Lung microvascular endothelial cell (primary cell): ENCODE data around the gene ANKRD33B. TPM values are rescaled to one million over a fixed set of nuclear protein-coding genes. Genes with fewer than 3 reads are reported as not detected.

ENCODE experiments used
- DNase-seq, 2 donors: peaks; one replicate each; pipeline versions ENCODE4 v3.0.0 to v3.0.0-alpha.2; 2010; ENCODE audit warnings: low read depth in 2 of 2
- total RNA-seq: library from RNA; depleted of rRNA; stranded (reverse); fragments of >200 nt; gene quantifications from 2 replicates; pipeline ENCODE4 v1.2.1, GENCODE V29; 2014

ANKRD33B gene
- total RNA-seq, 1 donor from 2014 or later = 1.4 TPM

DNA sequence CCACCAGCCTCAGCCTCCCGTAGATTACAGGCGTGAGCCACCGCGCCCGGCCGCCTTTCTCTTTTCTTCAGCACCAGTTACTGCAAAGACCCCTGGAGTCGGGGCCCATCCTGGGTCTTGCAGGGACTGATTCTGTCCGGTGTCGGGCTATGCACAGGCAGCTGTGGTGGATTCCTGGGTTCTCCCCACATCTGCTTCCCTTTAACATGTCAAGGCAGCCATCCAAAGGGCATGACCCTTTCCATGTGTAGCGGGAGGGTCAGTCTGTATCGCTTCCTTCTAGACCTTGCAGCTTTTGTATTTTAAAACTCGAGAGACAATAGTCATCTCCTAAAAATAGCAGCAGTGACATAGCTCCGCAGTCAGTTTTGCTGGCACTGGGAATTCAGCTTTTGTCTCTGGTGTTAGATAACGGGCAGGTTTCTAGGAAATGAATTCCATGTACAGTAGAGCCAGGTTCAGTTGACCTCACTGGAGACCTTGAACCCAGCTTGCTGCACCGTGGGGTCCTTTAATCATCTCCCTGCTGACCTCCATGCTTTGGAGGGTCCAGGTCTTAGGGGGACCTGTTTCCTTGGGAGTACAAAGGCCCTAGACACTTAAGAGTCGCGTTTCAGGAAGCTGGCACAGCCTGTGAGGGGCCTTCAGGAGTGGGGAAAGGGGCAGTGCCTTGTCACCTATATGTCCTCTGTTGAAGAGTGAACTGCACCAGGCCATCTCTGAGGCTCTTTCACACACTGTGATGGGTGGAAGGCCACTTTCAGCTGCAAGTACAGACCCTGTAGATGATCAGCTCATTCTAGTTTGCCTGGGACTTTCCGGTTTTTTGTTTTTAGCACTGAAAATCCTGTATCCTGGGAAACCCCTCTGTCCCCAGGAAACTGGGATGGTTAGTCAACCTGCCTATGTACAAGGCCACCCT, 13.8 kb downstream of the ANKRD33B start:
- peak; percentile 87 to 95 for DNase-seq

DNA sequence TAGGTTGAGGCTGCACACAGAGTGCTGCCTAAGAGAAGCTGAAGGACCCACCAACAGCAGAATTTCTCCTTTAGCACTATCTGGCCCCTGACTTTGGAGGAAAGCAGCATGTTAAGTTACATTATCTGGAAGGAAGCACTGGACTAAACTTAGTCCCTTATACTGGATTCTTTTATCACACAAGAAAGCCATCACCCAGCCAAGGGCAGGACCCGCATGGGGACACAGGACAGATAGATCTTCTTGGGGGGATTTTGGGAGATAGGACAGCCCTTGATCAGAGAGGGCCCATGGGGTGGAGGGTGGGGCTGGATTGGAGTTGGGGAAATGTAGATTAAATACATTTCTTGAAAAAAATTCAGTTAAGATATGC, 14.4 kb downstream of the ANKRD33B start:
- DNase-seq = no peak

DNA sequence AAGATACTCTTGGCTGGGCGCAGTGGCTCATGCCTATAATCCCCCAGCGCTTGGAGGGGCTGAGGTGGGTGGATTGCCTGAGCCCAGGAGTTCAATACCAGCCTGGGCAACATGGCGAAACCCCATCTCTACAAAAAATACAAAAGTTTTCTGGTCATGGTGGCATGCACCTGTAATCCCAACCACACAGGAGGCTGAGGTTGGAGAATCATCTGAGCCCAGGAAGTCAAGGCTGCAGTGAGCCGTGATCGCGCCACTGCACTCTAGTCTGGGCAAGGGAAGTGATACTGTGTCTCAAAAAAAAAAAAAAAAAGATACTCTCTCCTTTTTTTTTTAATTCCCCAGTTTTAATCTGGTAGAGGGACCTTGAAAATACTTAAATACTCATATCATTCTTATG, 15.0 kb downstream of the ANKRD33B start:
- DNase-seq = no peak

DNA sequence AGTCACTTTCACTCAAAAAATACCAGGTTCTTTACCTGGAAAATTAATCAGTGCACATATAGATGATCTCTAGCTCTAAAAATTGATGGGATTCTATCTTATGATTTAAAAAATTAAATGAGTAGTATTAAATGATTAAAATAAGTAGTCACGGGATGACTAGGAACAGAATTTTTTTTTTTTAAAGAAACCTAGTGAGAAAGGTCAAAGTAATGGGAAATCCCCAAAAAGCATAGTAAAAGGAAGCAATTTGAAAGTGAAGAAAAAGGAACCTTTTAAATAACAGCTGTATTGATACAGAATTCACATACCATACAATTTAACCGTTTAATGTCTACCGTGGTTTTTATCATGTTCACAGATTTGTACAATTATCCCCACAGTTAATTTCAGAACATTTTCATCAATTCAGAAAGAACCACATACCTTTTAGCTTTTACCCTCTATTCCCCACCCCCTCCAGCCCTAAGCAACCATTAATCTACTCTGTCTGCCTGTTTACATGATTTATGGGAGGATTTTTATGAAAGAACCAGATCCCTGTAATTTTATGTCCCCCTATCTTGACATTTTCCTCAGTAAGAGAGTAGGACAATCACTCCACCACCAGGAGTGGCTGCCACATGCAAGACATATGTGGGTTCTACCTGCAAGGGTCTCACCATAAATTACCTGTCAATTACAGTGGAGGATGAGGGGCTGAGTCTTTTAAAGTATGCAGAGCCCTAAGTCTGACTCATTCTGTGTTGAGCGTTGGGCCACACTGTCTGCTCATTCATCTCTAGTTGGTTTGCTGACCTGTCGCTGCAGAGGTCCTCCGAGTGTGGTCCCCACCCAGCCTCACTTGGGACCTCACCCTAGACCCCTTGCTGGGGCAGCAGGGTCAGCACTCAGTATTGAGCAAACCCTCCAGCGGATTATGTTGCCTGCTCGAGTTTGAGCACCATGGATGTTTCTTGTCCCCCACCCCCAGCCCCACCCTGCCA, 16.0 kb downstream of the ANKRD33B start:
- DNase-seq = no peak

DNA sequence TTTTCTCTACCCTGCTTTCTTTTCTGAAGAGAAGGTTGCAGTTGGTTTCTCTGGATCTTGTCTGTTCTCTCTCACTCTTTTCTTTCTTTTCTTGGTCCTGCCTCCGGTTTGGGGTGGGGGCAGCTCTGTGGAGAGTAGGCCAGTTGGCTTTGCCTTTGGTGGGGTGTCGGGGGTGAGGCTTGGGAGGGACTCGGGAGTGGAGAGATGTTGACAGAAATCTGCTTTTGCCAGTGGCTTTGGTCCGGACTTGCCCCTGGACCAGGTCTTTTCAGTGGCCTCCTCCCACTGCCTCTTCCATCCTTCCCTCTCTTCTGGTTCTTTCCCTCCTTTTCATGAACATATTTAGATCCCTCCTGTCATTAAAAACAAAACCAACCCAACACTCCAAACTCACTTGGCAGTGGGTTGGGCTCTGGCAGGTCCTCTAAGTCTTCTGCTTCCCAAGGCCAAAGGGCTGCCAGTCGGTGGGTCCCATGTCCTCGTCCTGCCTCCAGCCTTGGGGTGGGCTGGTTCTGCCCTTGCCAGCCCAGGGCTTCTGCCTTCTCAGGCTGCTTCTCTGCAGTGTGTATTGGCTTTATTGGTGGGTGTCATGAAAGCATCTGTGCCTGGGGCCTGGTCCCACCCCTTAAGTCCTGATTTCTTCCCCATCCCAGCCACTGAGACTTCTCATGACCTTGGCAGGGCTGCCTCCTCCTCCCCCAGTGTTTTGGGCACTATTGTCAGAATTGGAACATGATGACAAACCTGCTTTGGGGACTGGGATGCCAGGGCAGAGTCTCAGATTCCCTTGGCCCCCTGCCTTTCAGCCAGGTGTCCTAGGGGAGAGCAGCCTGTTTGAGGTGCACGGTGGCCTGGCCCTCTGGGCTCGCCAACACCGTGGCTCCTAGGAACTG, 16.9 kb downstream of the ANKRD33B start:
- no peak for DNase-seq

DNA sequence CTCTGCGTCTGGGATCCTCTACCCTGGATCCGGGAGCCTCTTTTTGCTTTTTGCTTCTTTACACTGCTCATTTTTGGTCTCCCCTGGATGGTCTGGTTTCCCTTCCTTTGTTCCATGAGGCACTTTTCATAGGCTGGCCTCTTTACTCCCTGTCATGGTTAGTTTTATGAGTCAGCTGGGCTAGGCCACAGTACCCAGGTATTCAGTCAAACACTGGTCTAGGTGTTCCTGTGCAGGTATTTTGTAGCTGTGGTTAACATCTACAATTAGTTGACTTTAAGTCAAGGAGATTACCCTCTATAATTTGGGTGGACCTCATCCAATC, 17.5 kb downstream of the ANKRD33B start:
- DNase-seq = no peak

DNA sequence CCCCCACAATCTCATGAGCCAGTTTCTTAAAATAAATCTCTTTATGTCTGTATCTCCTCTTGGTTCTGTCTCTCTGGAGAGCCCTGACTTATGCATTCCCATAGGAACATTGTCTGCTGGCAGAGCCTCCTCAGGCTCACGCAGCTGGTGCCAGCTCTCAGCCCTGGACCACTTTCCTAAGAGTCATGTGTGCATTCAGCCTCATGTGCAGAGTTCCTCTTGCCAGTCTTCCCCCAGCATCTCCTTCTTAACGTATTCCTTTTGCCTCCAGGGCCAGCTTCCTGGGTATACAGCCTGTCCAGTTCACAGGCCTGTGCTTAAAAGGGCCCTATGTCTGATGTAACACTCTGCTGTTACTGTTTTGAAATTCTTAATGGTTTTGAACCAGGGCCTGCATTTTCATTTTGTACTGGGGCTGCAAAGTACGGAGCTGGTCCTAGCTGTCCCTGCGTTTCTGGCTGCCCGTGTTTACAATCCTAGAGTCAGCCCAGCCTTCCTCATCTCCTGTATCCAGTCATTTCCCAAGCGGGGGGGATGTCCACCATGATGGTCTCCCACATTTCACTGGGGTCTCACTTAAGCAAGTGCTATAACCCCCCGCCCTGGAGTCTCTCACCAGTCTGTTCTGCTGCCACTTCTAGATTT, 18.1 kb downstream of the ANKRD33B start:
- no peak for DNase-seq

DNA sequence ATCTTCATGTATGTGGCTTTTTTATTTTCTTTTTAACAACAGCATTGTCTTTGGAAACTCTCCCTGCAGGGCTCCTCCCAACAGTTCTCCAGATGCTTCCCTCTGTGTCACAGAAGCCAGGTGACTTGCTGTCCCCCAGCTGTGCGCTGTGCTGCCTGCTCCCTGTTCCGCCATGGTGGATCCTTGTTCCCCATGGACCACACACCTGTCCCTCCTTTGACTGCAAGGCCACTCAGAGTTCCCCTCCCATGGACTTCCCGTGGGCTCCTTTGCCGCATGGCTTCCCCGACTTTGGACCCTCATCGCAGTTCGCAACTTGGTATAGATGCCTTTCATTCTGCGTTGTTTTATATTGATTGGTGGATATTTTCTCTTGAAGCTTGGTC, 18.6 kb downstream of the ANKRD33B start:
- DNase-seq = no peak

DNA sequence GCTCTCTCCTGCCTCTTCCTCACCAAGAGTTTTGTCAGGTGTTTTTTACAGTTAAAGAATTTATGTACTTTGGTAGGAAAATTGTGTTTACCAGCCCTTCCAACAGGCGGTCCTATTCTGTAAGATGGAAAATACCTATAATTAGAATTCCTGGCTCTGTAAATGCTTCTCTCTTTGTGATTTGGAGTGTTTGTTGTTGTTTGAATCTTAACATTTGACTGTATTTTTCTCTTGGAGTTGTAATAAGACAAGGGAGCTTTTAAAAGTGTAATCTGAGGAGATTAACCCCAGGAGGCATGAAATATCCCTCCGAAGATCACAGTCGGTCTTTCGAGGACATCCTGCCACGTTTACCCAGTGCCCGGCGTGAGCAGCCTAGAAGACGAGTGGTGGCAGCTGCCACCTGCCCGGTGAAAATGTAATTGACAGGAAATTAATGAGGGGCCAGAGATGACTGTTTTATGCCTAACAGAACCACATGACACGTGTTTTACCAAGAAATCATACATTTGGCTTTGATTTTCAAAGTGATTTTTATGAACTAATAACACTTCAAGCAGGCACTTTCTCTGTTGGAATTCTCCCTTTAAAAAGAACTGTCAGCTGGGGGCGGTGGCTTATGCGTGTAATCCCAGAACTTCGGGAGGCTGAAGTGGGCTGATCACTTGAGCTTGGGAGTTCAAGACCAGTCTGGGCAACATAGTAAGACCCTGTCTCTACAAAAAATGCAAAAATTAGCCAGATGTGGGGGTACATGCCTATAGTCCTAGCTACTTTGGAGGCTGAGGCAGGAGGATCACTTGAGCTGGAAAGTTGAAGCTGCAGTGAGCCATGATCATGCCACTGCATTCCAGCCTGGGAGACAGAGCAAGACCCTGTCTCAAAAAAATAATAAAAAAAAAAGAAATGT, 20.0 kb downstream of the ANKRD33B start:
- DNase-seq = no peak

DNA sequence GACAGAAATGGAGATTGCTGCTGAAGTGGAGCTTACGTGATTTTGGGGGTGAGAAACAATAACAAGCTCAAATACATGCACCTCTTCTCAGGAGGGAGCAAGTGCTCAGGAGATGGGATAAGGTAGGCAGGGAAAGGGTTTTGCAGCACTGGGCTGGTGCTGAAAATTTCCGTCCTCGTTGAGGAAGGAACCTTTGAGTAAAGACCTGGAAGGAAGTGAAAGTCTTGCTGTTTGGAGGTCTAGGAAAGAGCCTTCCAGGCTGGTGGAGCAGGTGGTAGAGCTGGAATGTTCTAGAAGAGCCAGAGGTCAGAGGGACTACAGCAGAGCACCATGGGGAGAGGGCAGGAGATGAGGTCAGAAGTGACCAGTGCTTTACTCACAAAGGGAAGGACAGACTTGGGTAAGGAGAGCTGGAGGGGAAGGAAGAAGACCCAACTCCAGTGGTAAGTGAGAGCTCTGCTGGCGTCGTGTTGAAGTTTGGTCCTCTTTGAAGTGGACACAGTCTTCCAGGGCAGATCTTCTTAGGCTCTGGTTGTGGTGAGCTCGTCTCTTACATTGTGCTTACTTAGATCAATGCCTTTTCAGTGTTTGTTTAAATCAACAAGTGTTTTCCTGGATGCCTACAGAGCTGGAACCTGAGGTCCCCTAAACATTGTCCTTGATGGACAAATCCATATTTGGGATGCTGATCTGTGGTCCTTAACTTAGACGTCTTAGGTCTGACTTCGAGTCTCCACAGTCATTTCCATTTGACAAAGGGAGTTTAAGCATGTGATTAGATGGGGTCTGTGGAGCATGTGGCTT, 21.0 kb downstream of the ANKRD33B start:
- DNase-seq = peak in 1 of 2 donors; percentile 34

DNA sequence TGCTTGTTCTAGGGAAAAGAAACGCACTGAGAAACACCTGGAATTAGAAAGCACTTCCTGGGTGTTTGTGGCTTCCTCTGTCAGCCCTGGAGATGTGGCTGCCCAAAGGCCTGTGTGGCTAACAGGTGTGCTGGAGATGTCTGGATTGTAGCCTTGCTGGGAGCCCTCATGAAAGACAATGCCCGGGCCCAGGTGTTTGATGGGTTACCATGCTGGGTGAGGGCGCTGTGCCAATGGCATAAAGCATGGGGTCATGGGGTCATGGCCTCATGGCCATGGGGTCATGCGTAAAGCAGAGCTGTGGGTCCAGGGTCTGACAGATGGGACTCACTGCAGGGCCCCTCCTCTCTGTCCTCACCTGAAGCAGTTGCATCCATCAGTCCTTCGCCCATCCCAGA, 21.6 kb downstream of the ANKRD33B start:
- no peak for DNase-seq

DNA sequence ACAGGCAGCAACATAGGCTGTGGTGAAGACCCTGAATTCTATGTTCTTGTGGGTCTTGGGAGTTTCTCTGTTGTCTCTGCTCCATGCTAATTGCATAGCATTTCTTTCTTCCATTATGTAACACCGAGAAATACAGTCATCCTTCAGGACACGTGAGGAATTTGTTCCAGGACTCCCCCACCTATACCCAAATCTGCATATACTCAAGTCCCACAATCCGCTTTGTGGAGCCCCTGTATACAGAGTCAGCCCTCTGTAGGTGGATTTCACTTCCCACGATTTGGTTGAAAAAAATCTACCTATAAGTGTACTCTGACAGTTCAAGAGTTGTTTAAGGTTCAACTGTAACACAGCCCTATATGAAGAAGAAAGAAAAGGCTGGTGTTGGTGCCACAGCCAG, 22.1 kb downstream of the ANKRD33B start:
- no peak for DNase-seq

DNA sequence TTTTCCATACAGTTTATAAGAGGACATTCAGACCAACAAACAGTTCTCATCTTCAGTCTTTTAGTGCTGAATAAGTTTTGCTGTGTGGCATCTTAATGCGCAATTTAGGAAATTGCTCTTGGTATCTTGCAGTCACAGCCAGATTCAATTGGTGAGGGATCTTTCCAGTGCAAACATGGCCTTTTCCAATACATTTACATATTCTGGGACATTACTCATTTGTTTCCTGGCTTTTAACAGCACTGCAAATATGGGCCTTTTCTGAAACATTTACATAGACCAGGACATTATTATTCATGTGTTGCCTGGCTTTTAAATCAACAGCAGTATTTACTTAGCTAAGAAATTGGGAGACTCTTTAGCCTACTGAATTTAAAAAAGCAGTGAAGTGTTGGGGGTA, 22.7 kb downstream of the ANKRD33B start:
- no peak for DNase-seq

DNA sequence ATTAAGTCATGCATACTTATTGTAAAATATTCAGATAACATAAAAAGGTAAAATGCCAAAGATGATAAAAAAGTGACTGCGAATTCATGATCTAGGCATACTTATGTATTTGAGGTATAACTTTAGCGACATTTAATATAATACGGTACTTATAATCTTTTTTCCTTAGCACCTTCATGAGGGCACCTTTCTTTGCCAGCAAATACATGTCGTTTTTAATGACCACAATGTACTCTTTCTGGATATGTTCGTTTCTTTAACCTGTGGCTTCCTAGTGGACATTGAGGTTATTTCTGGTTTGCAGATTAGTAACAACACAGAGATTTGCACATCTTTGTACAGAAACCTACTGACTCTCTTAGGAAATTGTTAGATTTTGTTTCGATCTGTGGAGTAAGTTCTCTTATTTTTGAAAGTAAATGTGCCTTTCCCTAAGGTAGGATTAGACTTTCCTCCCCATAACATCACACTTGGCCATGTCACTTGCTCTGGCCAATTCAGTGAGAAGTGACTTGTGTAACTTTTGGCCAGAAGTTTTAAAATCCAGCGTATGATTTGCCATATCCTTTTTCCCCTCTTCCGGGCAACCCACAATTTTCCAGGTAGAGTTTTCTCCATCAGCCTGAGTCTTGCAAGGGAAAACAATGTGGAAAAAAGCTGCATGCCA, 24.4 kb downstream of the ANKRD33B start:
- DNase-seq = no peak

DNA sequence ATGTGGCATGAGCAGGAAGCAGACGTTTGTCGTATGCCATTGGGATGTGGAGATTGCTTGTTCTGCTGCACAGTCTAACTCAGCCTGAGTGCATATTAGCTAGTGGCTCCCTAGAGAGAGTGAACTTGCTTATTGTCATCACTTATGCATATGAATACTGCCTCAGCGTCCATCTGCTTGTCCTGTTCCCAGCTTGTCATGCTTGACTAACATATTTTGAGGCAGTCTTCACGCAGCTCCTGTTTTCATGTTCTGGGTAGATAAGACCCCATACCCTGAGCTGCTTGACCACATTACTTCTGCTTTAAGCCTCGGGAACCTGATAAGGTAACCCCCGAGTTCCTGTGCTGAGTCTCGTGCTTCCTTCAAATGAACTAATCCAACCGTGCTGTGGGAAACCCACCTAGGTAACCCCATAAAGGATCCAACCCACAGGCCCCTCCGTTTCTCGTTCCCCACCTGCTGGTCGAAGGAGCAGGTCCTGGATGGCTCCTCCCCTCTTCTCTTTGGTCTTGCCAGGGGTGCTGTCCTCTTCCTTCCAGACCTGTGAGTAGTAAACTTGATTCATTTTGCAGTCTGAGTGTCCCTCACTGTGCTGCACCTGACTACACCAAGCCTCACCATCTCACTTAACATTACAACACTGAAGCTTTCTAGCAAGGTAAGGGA, 25.0 kb downstream of the ANKRD33B start:
- DNase-seq = peak in 1 of 2 donors; percentile 41

DNA sequence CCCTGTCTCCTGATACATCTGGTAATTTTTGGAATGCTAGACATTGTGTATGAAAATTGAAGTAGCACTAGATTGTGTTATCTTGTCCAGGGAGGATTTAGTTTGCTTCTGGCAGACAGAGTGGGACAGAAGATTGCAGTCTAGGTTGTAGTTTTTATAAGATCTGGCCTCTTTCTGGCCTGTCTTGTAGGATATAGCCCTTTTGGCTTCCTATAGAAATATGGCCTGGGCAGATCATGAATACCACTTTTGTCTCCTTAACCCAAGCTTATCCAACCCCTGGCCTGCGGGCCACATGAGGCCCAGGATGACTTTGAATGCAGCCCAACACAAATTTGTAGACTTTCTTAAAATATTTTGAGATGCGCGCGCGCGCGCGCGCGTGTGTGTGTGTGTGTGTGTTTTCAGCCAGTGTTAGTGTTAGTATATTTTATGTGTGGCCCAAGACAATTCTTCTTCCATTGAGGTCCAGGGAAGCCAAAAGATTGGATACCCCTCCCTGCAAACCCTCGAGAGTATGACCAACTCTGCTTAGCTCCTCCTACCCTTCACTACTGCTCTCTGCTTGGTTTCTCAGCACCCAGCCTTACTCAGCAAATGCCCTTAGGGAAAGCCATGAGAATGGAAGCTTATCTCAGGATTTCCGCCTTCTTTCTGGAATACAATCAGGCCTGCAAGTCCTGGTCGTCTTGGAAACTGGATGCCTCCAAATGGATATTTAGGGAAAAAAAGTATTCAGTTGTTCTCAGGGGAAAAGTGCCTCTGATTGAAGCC, 26.5 kb downstream of the ANKRD33B start:
- peak in 1 of 2 donors; percentile 97 for DNase-seq

DNA sequence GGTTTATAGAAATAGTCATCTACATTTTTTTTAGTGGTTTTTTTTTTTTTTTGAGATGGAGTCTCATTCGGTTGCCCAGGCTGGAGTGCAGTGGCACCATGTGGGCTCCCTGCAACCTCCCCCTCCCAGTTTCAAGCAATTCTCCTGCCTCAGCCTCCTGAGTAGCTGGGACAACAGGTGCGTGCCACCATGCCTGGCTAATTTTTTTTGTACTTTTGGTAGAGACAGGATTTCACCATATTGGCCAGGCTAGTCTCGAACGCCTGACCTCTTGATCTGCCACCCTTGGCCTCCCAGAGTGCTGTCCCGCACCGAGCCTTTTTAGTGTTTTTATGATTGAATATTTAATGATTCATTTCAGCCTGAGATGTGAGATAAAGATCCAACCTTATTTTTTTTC, 27.3 kb downstream of the ANKRD33B start:
- no peak for DNase-seq
